ENCODE measurements around the gene NR3C1.

Gene NR3C1

DNA sequence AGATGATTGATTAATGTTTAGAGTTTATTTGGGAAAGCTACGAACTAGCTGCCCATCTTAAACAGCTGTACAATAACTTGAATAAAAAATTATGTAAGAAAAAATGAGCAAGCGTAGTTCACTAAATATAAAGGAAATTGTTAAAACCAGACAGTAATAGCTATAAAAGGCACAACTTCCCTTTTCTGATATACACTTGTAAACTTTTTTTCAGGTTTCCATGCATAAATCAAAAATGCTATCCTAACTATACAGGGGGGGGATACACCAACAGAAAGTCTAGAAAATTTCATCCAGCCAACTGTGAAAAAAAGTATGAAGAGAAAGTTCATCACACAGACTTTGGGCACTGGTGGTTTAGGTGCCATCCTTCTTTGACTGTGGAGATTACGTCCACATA is 122.3 kb downstream of the NR3C1 start:
- H3K36me3 ChIP-seq, result peaks cover 14 to 39% (median 37%) of the 10 kb centered on the region in 3 donors
- H3K9me3 ChIP-seq, result peaks cover 0 to 4% (median 0%) of the 10 kb centered on the region in 3 donors
- TF ChIP-seq, protein P1, sequence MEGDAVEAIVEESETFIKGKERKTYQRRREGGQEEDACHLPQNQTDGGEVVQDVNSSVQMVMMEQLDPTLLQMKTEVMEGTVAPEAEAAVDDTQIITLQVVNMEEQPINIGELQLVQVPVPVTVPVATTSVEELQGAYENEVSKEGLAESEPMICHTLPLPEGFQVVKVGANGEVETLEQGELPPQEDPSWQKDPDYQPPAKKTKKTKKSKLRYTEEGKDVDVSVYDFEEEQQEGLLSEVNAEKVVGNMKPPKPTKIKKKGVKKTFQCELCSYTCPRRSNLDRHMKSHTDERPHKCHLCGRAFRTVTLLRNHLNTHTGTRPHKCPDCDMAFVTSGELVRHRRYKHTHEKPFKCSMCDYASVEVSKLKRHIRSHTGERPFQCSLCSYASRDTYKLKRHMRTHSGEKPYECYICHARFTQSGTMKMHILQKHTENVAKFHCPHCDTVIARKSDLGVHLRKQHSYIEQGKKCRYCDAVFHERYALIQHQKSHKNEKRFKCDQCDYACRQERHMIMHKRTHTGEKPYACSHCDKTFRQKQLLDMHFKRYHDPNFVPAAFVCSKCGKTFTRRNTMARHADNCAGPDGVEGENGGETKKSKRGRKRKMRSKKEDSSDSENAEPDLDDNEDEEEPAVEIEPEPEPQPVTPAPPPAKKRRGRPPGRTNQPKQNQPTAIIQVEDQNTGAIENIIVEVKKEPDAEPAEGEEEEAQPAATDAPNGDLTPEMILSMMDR (IDR thresholded peaks at IDR 0.05), result no peak
- intact Hi-C loops (cut with DNase I; ENCODE audit: low total_unique reads), result no loop called here
- H3K4me3 ChIP-seq, result no peak overlapping the region
- H3K27me3 ChIP-seq, result no peaks in the 10 kb centered on the region
- H3K4me1 ChIP-seq, result no peaks in the 10 kb centered on the region
- no peak overlapping the region for H3K27ac ChIP-seq
- no peak for DNase-seq

DNA sequence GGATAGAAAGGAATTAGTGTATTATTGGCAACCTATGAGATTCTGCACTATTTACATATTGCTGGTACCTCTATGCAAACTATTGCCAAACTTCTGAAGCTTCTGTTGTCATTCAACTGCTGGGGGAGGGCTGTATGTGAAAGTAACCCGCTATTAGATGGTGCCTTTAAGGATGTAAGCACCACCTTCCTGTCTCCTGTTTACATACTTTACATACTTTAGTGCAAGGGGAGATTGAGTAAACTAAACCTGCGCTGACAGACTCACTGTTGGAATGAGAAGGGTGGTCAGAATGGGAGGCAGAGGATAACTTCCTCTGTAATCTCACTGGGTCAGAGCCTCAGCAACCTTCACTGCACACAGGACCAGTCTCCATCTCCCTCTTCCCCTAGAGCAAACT is 123.8 kb downstream of the NR3C1 start:
- Histone ChIP-seq H3K36me3 (peaks cover 14 to 39% (median 37%) of the 10 kb centered on the region in 3 donors), H3K27ac (no peak overlapping the region), H3K27me3 (no peaks in the 10 kb centered on the region), H3K4me3 (no peak overlapping the region), H3K4me1 (no peaks in the 10 kb centered on the region), H3K9me3 (peaks cover 0 to 4% (median 0%) of the 10 kb centered on the region in 3 donors)
- no peak for DNase-seq
- intact Hi-C loops (cut with DNase I; ENCODE audit: low total_unique reads), result no loop called here
- TF ChIP-seq, protein P1 (IDR thresholded peaks at IDR 0.05), result no peak

DNA sequence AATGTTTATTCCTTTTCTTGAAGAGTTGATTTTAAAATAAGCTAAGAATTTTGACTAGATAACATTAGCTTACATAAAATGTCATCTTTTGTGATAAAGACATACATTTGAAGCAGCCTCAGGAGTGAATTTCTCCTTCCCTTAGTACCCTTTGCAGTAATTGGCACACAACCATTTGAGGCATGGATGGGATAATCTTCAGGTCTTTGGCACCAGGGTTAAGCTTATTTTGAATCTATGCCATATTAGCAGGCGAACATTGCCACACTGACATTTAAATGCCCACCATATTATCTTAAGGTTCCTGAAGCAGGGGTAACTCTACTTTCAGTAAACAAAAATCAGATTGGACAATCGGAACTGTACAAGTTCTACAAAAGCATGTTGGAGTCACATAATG is 126.0 kb downstream of the NR3C1 start:
- H3K27ac ChIP-seq, result no peak overlapping the region
- no peak overlapping the region for H3K4me3 ChIP-seq
- intact Hi-C loops (cut with DNase I; ENCODE audit: low total_unique reads), result no loop called here
- H3K27me3 ChIP-seq, result no peaks in the 10 kb centered on the region
- H3K36me3 ChIP-seq, result peaks cover 8 to 20% (median 20%) of the 10 kb centered on the region in 3 donors
- TF ChIP-seq, protein P1 (IDR thresholded peaks at IDR 0.05), result no peak
- no peak for DNase-seq
- H3K4me1 ChIP-seq, result no peaks in the 10 kb centered on the region
- no peaks in the 10 kb centered on the region for H3K9me3 ChIP-seq

DNA sequence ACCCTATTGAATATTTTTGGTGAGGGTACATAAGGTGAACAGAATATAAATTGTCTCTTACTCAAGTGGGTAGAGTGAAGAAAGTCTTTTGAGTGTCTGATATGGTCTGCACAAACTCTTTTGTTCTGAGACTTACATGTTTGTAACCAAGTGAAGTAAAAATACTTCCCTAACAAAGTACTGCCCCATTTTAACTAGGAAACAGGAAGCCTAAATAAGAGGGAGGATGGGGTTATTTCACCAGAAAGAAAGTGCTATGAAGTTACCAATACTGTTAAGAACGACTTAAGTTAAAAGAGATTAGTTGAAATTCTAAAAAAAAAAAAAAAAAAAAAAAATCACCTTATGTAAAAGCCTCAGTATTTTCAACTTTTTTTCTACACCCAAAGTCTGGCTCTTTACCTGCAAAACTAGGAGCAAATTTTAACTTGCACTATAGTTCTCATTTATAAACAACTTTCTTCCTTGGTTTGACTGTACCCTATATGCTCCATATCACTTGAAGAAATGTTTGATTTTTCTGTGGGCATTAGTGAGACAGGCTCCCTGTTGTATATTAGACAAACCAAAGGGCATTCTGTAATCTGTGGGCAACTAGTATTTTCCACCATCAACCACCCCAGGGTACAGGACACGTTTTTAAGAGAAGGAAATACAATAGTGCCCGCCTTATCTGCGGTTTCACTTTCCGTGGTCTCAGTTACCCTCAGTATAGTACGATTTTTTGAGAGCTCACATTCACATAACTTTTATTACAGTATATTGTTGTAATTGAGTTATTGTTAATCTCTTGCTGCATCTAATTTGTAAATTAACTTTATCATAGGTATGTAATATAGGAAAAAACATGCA is 127.7 kb downstream of the NR3C1 start:
- Histone ChIP-seq H3K27me3 (no peaks in the 10 kb centered on the region), H3K4me1 (no peaks in the 10 kb centered on the region), H3K4me3 (no peak overlapping the region), H3K27ac (no peak overlapping the region), H3K36me3 (peaks cover 0 to 16% (median 3%) of the 10 kb centered on the region in 3 donors), H3K9me3 (no peaks in the 10 kb centered on the region)
- no peak for DNase-seq
- TF ChIP-seq, protein P1 (IDR thresholded peaks at IDR 0.05), result no peak
- intact Hi-C loops (cut with DNase I; ENCODE audit: low total_unique reads), result no loop called here

DNA sequence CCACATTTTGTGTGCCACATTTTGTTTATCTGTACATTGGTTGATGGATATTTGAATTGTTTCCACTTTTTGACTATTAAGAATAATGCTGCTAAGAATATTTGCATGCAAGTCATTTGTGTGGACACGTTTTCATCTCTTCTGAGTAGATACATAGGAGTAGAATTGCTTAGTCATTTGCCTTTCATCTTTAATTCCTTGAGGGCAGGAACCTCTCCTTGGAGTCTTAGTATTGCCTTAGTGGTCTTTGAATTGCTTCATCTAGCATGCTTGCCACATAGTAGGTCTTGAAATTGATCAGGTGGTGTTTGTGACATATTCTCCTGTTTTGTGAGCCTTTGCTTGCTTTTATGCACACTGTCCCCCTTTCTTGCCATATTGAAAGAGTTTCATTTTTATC is 128.5 kb downstream of the NR3C1 start:
- Histone ChIP-seq H3K4me3 (no peak overlapping the region), H3K27me3 (no peaks in the 10 kb centered on the region), H3K9me3 (no peaks in the 10 kb centered on the region), H3K4me1 (no peaks in the 10 kb centered on the region), H3K36me3 (peaks cover 0 to 15% (median 0%) of the 10 kb centered on the region in 3 donors), H3K27ac (no peak overlapping the region)
- TF ChIP-seq, protein P1 (IDR thresholded peaks at IDR 0.05), result no peak
- intact Hi-C loops (cut with DNase I; ENCODE audit: low total_unique reads), result no loop called here
- DNase-seq, result no peak

Data from tibial artery (tissue), 4 donors.